Type B pancreatic cell (in vitro differentiated cells): Measurements from ENCODE around the gene KRTAP10-8. TPM values are rescaled to one million over a fixed set of nuclear protein-coding genes. Genes with fewer than 3 reads are reported as not detected.

Experiments used
- DNase-seq: peaks from one replicate; pipeline ENCODE4 v3.0.0; 2021; ENCODE audit warnings: mixed read lengths; ENCODE audit not compliant: unreplicated experiment; ENCODE audit errors: extremely low spot score
- H3K27ac Mint-ChIP-seq: 2 replicates; pipeline ENCODE4 v1.8.0; 2021; ENCODE audit warnings: mild to moderate bottlenecking, mixed read lengths
- H3K27me3 Mint-ChIP-seq: 2 replicates; pipeline ENCODE4 v1.8.0; 2021; ENCODE audit warnings: mixed read lengths
- H3K36me3 Mint-ChIP-seq: 2 replicates; pipeline ENCODE4 v1.8.0; 2021; ENCODE audit warnings: mixed read lengths
- H3K4me1 Mint-ChIP-seq: one replicate; pipeline ENCODE4 v1.8.0; 2021; ENCODE audit warnings: mixed read lengths; ENCODE audit not compliant: unreplicated experiment
- H3K4me3 Mint-ChIP-seq: 2 replicates; pipeline ENCODE4 v1.8.0; 2021; ENCODE audit warnings: mild to moderate bottlenecking, mixed read lengths
- H3K9me3 Mint-ChIP-seq: 2 replicates; pipeline ENCODE4 v1.8.0; 2021; ENCODE audit warnings: mixed read lengths
- CTCF ChIP-seq: fragments of 200-600 bp; sonication (generic); conservative IDR thresholded peaks from 2 replicates; pipeline ENCODE4 v1.5.0; 2021; ENCODE audit warnings: antibody characterized with exemption, mild to moderate bottlenecking
- total RNA-seq: library from RNA; stranded (reverse); gene quantifications from 2 replicates; pipeline ENCODE4 v1.2.1, GENCODE V29; 2021; ENCODE audit warnings: low replicate concordance

KRTAP10-8 gene
- total RNA-seq, 1 donor from 2014 or later, result not detected

GRCh38 chr21:44583089-44583799 lies 28.6 kb upstream of the KRTAP10-8 start:
- Mint-ChIP-seq H3K4me1 (peaks cover 6% of the 10 kb centered on the region), H3K4me3 (no peak overlapping the region), H3K27ac (no peak overlapping the region), H3K9me3 (no peaks in the 10 kb centered on the region), H3K36me3 (no peaks in the 10 kb centered on the region), H3K27me3 (peaks cover 29% of the 10 kb centered on the region)
- no peak for TF ChIP-seq CTCF
- DNase-seq, result no peak

- peaks cover 29% of the 10 kb centered on the region for H3K27me3 Mint-ChIP-seq
- no peak for DNase-seq
- H3K36me3 Mint-ChIP-seq, result no peaks in the 10 kb centered on the region
- H3K27ac Mint-ChIP-seq, result no peak overlapping the region
- no peaks in the 10 kb centered on the region for H3K9me3 Mint-ChIP-seq
- H3K4me3 Mint-ChIP-seq, result no peak overlapping the region
- H3K4me1 Mint-ChIP-seq, result peaks cover 6% of the 10 kb centered on the region
- TF ChIP-seq CTCF, result no peak
These were observed 28.1 kb upstream of the KRTAP10-8 start for GRCh38 chr21:44583800-44584147.

GRCh38 chr21:44585892-44586291 lies 26.0 kb upstream of the KRTAP10-8 start:
- no peak for DNase-seq
- Mint-ChIP-seq H3K9me3 (no peaks in the 10 kb centered on the region), H3K27me3 (peaks cover 29% of the 10 kb centered on the region), H3K36me3 (no peaks in the 10 kb centered on the region), H3K4me1 (peaks cover 6% of the 10 kb centered on the region), H3K4me3 (no peak overlapping the region), H3K27ac (no peak overlapping the region)
- TF ChIP-seq CTCF, result no peak

- DNase-seq, result no peak
- Mint-ChIP-seq H3K9me3 (no peaks in the 10 kb centered on the region), H3K4me1 (peaks cover 4% of the 10 kb centered on the region), H3K4me3 (no peak overlapping the region), H3K36me3 (no peaks in the 10 kb centered on the region), H3K27ac (no peak overlapping the region), H3K27me3 (peaks cover 21% of the 10 kb centered on the region)
- no peak for TF ChIP-seq CTCF
These were observed 22.8 kb upstream of the KRTAP10-8 start for GRCh38 chr21:44589094-44589493.

- Mint-ChIP-seq H3K4me3 (no peak overlapping the region), H3K27me3 (peaks cover 21% of the 10 kb centered on the region), H3K9me3 (no peaks in the 10 kb centered on the region), H3K36me3 (no peaks in the 10 kb centered on the region), H3K27ac (no peak overlapping the region), H3K4me1 (peaks cover 4% of the 10 kb centered on the region)
- no peak for TF ChIP-seq CTCF
- DNase-seq, result peak; percentile 61
These were observed 22.1 kb upstream of the KRTAP10-8 start for GRCh38 chr21:44589586-44590305.
